Astrocyte (in vitro differentiated cells and primary cell): ENCODE data around the gene DDX4. TPM values are rescaled to one million over a fixed set of nuclear protein-coding genes. Genes with fewer than 3 reads are reported as not detected.

Experiments
- DNase-seq: peaks from one replicate; pipeline ENCODE4 v3.0.0-alpha.2; 2010; ENCODE audit warnings: low read depth
- FAIRE-seq: peaks from 2 replicates; lab custom pipeline; 2011; peaks lifted over from hg19 to GRCh38; lab: Jason Lieb, UNC
- H2AFZ ChIP-seq: 2 replicates; pipeline ENCODE4 v1.6.0; 2012; ENCODE audit warnings: low read depth, low read length, inconsistent platforms
- H3K27ac ChIP-seq: 2 replicates; pipeline ENCODE4 v1.5.1; 2011; ENCODE audit warnings: low read depth, low read length, inconsistent platforms
- H3K27me3 ChIP-seq: 2 replicates; pipeline ENCODE4 v1.6.0; 2011; ENCODE audit warnings: low read length, inconsistent platforms; ENCODE audit not compliant: insufficient read depth
- H3K36me3 ChIP-seq: 2 replicates; pipeline ENCODE4 v1.5.1; 2011; ENCODE audit warnings: low read length, inconsistent platforms; ENCODE audit not compliant: insufficient read depth
- H3K4me1 ChIP-seq: 2 replicates; pipeline ENCODE4 v1.5.1; 2011; ENCODE audit warnings: low read length, inconsistent platforms; ENCODE audit not compliant: insufficient read depth
- H3K4me2 ChIP-seq: 2 replicates; pipeline ENCODE4 v1.6.0; 2012; ENCODE audit warnings: low read length, inconsistent platforms
- H3K4me3 ChIP-seq: 2 replicates; pipeline ENCODE4 v1.5.1; 2011; ENCODE audit warnings: low read depth, mild to moderate bottlenecking, low read length, inconsistent platforms; ENCODE audit not compliant: insufficient read depth
- H3K79me2 ChIP-seq: 2 replicates; pipeline ENCODE4 v1.6.0; 2012; ENCODE audit warnings: mild to moderate bottlenecking, low read length, inconsistent platforms; ENCODE audit not compliant: insufficient read depth
- H3K9ac ChIP-seq: 2 replicates; pipeline ENCODE4 v1.6.0; 2012; ENCODE audit warnings: mild to moderate bottlenecking, low read length, inconsistent platforms
- H3K9me3 ChIP-seq: 2 replicates; pipeline ENCODE4 v1.5.1; 2012; ENCODE audit warnings: low read depth, mild to moderate bottlenecking, low read length, inconsistent platforms; ENCODE audit not compliant: insufficient read depth
- H4K20me1 ChIP-seq: 2 replicates; pipeline ENCODE4 v1.6.0; 2012; ENCODE audit warnings: low read length, inconsistent platforms; ENCODE audit not compliant: insufficient read depth
- H3K27ac Mint-ChIP-seq: one replicate; pipeline ENCODE4 v1.8.0; 2021; ENCODE audit warnings: mild to moderate bottlenecking, mixed read lengths; ENCODE audit not compliant: unreplicated experiment
- H3K27me3 Mint-ChIP-seq: one replicate; pipeline ENCODE4 v1.8.0; 2021; ENCODE audit warnings: low read depth, mixed read lengths; ENCODE audit not compliant: unreplicated experiment
- H3K36me3 Mint-ChIP-seq: one replicate; pipeline ENCODE4 v1.8.0; 2021; ENCODE audit warnings: low read depth, mixed read lengths; ENCODE audit not compliant: unreplicated experiment
- H3K4me1 Mint-ChIP-seq: one replicate; pipeline ENCODE4 v1.8.0; 2021; ENCODE audit warnings: low read depth, mixed read lengths; ENCODE audit not compliant: unreplicated experiment
- H3K4me3 Mint-ChIP-seq: one replicate; pipeline ENCODE4 v1.8.0; 2021; ENCODE audit warnings: mild to moderate bottlenecking, moderate library complexity, mixed read lengths; ENCODE audit not compliant: unreplicated experiment
- H3K9me3 Mint-ChIP-seq: one replicate; pipeline ENCODE4 v1.8.0; 2021; ENCODE audit warnings: mild to moderate bottlenecking, mixed read lengths; ENCODE audit not compliant: unreplicated experiment
- CTCF ChIP-seq: IDR thresholded peaks from 2 replicates; pipeline ENCODE4 v1.5.1; 2011; ENCODE audit warnings: low read depth, mild to moderate bottlenecking, inconsistent platforms, low read length, moderate library complexity; ENCODE audit not compliant: insufficient read depth
- EZH2 ChIP-seq: IDR thresholded peaks from 2 replicates; pipeline ENCODE4 v1.6.1; 2012; ENCODE audit warnings: mild to moderate bottlenecking, low read length, inconsistent platforms; ENCODE audit not compliant: insufficient read depth
- total RNA-seq: library from RNA; stranded (reverse); gene quantifications from 2 replicates; pipeline ENCODE4 v1.2.1, GENCODE V29; 2021

DDX4 gene
- total RNA-seq, 1 donor from 2014 or later, result not detected

DNA sequence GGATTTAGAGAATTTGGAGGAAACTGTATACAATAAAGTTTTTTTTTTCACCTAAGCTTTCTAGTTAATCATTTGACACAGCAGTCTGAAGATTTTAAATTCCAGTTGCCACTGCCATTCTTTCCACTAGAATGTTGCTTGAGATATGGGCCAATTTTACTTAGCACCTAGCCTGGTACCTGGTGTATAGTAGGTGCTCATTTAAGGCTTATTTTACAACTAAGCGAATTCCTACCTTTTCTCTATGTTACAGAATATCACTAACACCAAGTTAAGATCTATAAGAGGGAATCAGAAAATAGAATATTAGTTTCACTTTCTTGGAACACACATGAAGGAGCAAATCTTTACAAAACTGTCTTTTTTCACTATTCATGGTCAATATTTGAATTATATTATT lies 3.2 kb upstream of the DDX4 start:
- Histone ChIP-seq H3K4me1 (no peaks in the 10 kb centered on the region), H4K20me1 (no peaks in the 10 kb centered on the region), H3K27me3 (no peaks in the 10 kb centered on the region), H3K4me2 (no peak overlapping the region), H3K4me3 (no peak overlapping the region), H3K27ac (no peak overlapping the region), H2AFZ (no peak overlapping the region), H3K36me3 (no peaks in the 10 kb centered on the region), H3K79me2 (no peaks in the 10 kb centered on the region), H3K9me3 (no peaks in the 10 kb centered on the region), H3K9ac (no peak overlapping the region)
- Mint-ChIP-seq H3K4me1 (no peaks in the 10 kb centered on the region), H3K36me3 (no peaks in the 10 kb centered on the region), H3K27me3 (peaks cover 5% of the 10 kb centered on the region), H3K4me3 (no peak overlapping the region), H3K27ac (no peak overlapping the region), H3K9me3 (no peaks in the 10 kb centered on the region)
- FAIRE-seq (no peak), DNase-seq (no peak)
- no peak for TF ChIP-seq EZH2
- no peak for TF ChIP-seq CTCF

DNA sequence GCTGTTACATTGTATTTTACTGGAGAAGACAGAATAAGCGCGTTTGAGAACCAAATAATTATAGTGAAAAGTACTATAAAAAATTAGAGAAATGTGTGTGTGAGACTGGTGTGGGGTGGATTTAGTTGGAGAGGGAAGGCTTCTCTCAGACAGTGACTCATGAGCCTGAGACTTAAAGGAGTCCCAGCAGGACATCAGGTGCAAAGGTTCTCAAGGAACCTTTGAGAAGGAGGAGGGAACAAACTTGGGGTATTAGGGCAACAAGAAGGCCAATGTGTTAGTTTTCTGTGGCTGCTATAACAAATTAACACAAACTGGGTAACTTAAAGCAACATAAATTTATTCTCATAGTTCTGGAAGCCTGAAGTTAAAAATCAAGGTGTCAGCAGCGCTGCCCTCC lies 4.9 kb downstream of the DDX4 start:
- Histone ChIP-seq H3K9ac (no peak overlapping the region), H3K27me3 (no peaks in the 10 kb centered on the region), H3K27ac (no peak overlapping the region), H3K4me2 (no peak overlapping the region), H3K9me3 (no peaks in the 10 kb centered on the region), H4K20me1 (no peaks in the 10 kb centered on the region), H3K4me1 (no peaks in the 10 kb centered on the region), H3K79me2 (no peaks in the 10 kb centered on the region), H3K4me3 (no peak overlapping the region), H3K36me3 (no peaks in the 10 kb centered on the region), H2AFZ (no peak overlapping the region)
- TF ChIP-seq CTCF (no peak), EZH2 (no peak)
- DNase-seq, result no peak
- Mint-ChIP-seq H3K36me3 (no peaks in the 10 kb centered on the region), H3K4me1 (peaks cover 10% of the 10 kb centered on the region), H3K9me3 (no peaks in the 10 kb centered on the region), H3K27ac (no peak overlapping the region), H3K27me3 (no peaks in the 10 kb centered on the region), H3K4me3 (no peak overlapping the region)
- no peak for FAIRE-seq

DNA sequence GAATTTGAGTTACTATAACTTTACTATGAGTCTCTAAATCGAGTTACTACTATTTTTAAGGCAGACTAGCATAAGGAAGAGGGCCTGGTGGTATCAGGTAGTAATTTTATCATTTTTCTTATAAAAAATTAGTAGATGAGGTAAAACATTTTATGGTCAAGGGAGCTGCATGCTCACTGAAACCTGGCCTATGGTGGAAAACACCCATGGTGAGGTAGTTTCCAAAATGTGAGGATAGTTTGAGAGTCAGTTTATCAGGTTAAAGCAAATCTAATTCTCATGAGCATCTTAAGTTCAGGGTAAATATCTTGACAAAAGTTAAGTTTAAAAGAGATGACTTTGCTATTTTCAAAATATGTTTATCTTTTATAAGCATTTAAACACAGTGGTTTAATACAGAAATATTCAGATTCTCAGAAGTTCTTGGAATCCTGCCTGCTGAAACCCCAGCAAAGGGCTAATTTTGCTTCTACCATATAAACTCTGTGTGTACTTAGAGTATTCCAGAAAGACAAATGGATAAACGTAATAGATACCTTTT lies 10.0 kb downstream of the DDX4 start:
- H3K4me3 ChIP-seq, result no peak overlapping the region
- Mint-ChIP-seq H3K27me3 (peaks cover 2% of the 10 kb centered on the region), H3K36me3 (no peaks in the 10 kb centered on the region), H3K27ac (no peak overlapping the region), H3K4me1 (peaks cover 6% of the 10 kb centered on the region), H3K4me3 (no peak overlapping the region), H3K9me3 (no peaks in the 10 kb centered on the region)
- no peak for FAIRE-seq
- no peaks in the 10 kb centered on the region for H3K9me3 ChIP-seq
- no peak for DNase-seq
- H4K20me1 ChIP-seq, result no peaks in the 10 kb centered on the region
- no peaks in the 10 kb centered on the region for H3K79me2 ChIP-seq
- no peak overlapping the region for H2AFZ ChIP-seq
- no peak overlapping the region for H3K27ac ChIP-seq
- H3K27me3 ChIP-seq, result no peaks in the 10 kb centered on the region
- no peaks in the 10 kb centered on the region for H3K4me1 ChIP-seq
- TF ChIP-seq EZH2 (no peak), CTCF (no peak)
- H3K36me3 ChIP-seq, result no peaks in the 10 kb centered on the region
- H3K4me2 ChIP-seq, result no peak overlapping the region
- no peak overlapping the region for H3K9ac ChIP-seq
